GM19193 (cell line): Measurements from ENCODE around the gene TMBIM6.

ENCODE experiments used
- POLR2A ChIP-seq: IDR thresholded peaks from 4 replicates; pipeline ENCODE4 v1.6.1; 2011; ENCODE audit not compliant: insufficient read depth, insufficient read length; ENCODE audit errors: extremely low read depth

Gene TMBIM6

DNA sequence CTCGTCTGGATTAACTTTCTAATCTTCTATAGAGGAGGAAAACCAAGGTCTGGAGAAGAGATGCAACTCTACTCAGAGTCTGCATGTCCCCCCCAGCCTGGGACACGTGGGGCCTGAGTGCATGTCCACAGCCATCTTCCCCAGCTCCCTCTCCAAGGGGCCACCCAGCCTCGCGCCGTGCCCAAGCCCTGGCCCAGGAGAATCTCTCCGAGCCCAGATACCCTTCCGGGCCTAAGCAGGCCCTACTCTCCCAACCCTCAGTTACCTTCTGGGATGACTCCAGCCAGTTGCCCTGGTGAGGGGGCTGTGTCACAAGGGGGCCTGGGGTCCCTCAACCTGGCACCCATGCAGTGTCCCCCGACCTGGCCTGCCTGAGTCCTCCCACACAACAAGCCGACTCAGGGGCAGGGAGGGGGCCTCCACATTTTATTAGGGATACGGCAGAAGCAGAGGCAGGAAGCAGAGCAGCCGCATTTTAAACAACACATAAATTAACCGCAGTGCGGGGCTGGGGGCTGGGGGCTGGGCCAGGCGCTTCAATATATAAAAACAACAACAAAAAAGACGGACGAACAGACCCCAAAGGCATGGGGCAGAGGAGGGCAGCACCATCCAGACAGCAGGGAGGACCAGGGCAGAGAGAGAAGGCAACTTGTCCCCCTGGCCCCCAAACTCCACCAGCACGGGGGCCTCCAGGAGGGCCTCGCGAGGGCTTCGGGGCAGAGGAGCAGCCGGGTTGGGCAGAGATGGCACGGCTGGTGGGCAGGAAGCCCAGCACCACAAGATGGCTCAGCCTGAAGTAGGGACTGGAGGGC is 49.6 kb downstream of the TMBIM6 start:
- no peak for TF ChIP-seq POLR2A

DNA sequence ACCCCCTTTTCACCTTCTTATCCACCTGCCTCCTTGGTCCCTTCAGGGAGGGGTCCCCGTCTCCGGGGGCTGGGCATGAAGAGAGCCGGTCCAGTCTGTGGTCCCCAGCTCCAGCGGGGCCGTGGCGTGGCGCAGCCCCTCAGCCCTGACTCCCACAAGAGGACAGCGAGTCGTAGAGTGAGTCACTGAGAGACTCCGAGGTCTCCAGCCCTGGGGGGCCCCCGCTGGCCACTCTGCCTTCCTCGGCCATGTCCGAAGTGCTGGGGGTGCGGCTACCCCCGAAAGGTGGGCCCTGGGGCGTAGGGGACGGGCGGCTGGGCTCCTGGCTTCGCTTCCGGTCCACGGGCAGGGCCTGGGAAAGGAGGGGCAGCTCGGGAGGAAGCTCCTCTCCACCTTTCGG is 50.3 kb downstream of the TMBIM6 start:
- TF ChIP-seq POLR2A, result no peak

DNA sequence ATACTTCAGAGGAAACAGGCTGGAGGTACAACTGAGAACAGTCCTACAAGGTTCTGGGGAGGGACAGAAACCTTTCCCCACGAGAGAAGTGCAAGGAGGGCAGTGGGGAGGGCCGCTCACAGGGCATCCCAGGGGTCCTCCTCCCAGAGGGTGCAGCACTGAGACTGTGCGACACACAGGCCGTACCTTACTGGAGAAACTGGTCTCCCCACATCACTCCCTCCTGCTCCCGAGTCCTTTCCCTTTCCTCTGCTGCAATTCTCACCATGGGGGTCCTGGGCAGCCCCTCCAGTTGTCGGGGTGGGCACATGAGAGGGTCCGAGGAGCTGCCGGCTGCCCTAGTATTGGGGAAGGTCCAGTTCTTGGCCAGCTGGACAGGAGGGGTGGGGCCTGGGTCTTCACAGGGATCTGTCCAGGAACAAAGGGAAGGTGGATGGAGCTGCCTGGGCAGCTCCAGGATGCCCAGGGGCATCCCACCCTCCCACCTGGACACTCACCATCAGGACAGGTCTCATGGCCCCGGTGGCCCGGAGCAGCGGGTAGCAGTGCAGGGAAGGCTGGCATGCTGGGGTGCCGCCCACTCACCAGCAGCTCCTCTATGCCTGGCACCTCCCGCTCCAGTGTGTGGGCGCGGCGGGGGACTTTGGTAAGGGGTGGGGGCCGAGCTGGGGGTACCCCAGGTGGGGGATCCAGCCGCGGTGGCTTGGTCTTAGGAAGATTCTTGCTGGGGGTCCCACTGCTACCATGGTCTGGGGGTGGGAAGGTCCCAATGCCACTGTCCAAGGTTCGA is 51.0 kb downstream of the TMBIM6 start:
- TF ChIP-seq POLR2A, result no peak

DNA sequence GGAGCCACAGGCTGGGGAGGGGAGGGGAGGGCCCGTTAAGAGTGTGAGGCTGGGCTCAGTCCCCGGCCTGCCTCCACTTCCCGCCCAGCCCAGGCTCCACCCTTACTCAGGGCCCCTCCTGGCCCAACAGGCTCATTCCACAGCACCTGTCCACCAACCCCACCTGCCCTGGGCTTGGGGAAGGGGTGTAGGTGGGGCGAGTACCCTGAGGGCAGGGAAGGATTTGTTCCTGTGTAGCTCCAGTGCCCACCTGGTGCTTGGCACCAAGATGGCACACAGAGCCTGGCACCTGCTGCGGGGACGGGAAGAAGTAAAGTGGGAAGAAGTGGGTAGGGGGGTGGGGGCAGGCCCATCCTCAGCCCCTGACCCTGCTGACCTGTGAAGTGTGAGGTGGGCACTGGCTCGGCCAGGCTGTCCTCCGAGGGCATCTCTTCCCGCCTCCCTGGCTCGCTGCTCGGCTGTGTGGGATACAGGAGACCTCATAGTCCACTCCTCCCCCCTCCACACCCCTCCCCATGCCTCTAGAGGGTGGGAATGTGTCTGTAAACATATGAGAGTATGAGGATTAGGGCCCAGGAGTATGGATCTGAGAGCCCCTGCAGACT is 51.7 kb downstream of the TMBIM6 start:
- TF ChIP-seq POLR2A, result no peak

DNA sequence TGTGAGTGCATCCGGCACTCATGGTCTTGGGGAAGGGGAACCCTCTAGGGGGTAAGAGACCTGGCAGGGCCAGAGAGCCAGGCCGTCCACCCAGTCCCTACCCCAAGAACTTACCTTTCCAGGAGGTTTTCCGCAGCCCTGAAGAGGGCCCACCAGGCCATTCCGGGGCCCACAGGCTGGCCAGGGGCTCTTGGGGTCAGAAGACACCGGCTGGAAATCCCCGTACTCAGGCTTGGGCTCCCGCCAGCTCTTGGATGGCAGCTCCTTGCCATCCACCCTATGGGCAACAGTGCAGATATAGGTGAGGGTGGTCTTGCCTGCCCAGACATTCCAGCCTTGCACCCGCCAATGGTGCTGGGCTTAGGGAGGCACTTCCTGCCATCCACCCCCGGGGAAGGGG is 52.3 kb downstream of the TMBIM6 start:
- TF ChIP-seq POLR2A, result no peak

DNA sequence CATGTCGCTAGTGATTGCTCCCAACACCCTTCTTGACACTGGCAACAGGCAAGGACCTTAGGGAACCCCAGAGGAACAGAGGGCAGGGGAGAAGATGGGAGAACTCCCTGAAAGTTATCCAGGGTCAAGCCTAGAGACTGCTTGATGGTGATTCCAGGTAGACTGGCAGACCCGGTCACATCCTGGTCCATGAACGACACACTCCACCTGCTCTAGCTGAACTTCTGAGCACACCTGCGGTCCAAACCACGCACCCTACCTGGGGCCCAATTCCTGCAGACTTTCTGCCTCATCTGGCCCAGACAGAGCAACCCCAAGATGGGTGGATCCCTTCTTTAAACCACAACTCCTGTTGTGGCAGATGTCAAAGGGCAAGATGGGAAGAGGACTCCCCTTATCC is 52.7 kb downstream of the TMBIM6 start:
- no peak for TF ChIP-seq POLR2A

DNA sequence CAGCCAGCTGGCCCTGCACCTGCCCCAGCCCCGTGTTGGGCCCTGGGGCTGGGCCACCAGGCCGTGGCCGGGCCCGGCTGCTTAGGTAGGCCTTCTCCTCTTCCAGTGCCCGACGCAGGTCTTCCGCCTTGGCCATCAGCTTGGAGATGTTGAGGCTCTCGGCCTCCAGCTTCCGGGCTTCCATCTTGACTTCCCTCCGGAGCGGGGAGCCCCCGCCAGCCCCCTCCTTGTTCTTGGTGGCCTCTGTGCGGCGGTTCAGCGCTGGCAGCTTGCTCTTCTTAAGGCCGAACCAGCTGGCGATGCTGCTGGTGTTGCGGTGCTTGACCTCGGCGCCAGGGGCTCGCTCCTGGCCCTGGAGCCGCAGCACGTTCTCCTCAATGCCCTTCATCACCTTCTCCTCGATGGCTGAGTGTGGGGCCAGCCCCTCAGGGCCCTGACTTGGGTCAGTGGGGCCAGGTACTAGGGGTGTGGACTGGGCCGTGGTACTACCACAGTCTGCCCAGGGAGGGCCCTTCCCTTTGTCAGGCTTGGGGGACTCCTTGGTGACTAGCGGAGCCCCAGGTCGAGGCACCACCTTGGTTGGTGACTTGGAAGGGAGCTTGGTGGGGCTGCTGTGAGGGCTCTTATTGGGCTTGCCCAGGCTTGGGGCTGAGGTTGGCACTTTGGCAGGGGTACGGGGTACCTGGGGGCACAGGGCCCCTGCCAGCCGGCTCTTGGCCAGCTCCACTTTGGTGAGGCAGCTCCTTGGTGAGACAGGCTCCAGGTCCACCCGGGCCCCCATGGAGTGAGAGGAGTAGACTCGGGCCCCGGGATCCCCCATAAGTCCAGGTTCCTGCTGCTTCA is 53.7 kb downstream of the TMBIM6 start:
- TF ChIP-seq POLR2A, result no peak

DNA sequence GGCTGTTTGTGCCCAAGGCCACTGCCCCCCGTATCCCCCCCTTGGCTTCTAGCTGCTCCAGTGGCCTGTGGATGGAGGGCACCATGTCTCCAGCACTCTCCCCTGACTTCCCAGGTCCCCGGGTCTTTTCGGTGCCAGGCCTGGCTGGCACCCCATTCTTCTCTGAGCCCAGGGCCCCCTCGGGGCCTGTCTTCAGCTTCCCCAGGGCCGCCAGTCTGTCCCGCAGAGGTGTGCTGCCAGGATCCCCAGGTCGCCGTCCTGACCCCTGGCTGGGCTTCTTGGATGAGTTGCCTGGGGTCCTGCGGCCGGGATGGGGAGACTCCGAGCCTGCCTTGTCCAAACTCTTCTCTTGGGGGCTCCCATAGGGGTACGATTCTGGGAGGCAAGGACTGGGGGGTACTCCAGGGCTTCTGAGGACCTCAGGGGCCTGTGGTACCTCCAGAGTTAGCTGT is 54.3 kb downstream of the TMBIM6 start:
- TF ChIP-seq POLR2A, result no peak

DNA sequence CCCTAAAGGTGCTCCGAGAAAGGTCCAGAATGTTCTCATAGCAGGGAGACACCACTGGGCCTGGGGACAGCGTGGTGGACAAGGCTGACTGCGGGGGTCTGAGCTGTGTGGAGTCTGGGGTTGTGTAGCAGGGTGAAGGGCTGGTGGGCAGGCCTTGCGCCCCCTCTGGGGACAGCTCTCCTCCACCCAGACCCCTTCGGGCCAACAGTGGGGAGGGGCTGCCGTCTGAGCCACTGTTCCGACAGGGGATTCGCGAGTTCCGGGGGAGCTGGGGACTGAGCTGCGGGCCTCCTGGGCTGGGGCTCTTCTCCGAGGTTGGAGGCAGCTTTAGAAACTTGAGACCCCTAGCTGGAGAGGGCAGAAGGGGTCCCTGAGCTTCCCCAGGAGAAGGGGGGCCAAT is 54.8 kb downstream of the TMBIM6 start:
- no peak for TF ChIP-seq POLR2A

DNA sequence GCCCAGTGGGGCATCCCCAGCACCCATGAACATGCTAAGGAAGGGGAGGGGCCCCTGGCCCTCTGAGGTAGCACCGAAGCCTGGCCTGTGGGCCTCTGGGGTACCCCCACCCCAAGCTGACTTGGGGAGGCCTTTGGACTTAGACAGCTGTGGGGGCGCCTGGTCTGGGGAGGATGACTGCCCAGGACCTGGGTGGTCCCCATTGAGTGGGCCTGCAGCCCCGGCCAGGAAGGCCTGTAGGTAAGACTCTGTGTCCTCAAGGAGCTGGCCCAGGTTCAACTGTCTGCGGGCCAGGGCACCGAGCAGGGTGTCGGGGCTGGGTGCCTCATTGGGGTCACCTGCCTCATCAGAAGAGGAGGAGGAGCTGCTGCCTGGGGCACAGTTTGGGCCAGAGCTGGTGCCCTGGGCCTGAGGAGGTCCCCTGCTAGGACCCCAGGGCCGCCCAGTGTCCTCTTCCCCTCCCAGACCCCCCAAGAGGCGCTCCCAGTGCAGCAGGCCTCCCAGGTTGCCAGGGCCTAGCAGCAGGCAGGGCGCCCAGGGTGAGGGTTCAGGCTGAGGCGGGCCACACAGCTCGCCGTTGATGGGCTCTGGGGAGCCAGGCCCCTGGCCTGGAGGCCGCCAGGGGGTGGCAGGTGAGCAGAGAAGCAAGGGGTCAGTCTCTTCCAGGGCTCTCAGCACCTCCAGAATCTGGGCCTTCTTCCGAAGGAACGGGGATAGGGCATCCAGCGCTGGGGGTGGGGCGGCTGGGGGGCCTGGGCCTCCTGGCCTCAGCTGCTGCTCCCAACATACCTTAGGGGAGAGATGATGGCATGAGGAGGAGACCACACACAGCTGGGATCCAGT is 55.5 kb downstream of the TMBIM6 start:
- TF ChIP-seq POLR2A, result no peak

DNA sequence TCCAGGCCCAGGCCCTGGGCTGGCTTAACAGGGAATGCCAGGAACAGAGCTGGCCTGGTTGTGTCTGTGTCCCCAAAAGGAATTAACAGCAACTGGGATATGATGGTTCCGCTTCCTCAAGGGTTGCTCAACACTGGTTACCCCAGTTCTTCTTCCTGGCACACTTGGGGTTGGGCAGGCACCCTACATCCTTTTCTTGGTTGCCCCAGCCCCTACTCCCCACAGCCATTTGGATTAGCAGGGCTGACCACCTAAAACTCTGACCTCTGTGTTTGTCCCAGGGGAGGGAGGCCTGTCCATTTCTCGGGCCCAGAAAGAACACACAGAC is 56.1 kb downstream of the TMBIM6 start:
- no peak for TF ChIP-seq POLR2A

DNA sequence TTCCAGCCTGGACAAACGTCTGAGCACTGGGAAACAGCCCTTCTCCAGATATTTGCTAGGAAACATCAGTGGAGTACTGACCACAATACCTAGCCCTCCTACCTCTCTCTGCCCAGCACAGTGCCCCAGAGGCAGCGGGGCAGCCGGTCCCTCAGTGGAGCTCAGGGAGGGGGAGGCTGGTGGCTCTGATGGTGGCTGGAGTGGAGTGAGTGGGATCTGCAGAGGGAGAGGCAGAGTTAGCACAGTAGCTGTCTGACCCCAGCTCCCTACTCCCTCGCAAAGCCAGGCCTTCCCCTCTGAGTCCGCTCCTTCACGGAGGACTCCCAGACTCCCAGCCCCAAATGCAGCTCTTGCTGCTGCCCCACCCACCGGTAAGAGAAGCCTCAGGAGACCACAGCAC is 56.9 kb downstream of the TMBIM6 start:
- TF ChIP-seq POLR2A, result no peak

DNA sequence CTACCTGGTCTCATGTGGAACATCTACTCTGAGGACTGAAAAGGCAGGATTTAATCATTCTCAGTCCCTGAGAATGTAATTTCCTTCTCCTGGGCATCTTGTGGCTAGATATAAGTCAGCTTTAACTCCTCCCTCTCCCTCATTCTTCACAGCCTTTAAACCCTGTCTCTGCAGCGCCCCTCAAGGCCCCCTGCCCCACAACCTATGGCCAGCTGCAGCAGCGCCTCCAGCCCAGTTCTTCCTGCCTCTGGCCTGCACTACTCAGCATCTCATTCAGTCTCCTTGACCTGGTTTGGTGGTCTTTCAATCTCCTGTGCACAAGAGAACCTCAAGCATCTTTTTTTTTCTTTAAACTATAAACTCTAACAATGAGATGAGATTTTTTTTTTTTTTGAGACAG is 57.6 kb downstream of the TMBIM6 start:
- no peak for TF ChIP-seq POLR2A

DNA sequence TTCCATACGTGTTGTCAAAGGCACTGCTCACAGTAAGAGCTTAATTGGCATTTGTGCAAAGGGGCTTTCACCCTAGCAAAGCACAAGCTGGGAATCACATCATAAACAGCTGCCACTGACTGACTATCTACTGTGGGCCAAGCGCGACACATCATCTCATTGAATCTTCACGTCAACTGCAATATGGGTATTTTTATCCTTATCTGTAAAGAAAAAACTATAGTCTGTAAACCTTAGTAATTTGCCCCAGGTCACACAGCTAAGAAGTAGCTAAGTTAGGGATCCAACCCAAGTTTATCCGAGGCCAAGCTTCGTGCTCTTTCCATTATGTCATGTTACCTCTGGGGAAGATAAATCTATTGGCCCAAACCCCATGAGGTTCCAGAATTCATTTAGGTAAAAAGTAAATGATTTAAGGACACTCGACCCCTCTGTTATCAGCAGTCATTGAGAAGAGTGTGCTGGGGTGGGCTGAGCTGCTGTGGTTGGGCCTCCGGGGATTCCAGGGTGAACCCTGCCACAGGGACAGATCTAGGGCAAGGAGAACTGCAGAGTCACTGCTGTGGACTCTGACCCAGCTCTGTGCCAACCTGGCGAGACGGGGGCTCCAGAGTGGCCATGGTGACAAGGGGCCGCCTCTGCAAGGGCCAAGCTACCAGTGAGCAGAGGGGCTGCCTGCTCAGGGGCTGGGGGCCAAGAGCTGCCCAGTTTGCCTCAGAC is 59.2 kb downstream of the TMBIM6 start:
- TF ChIP-seq POLR2A, result no peak
